ENCODE measurements around the gene RNF115.
"Not testable (repeated sequence)": the region's sequence is repeated elsewhere in the genome, so short reads cannot be mapped to it uniquely, and the experiment has no call there.

Gene RNF115

DNA sequence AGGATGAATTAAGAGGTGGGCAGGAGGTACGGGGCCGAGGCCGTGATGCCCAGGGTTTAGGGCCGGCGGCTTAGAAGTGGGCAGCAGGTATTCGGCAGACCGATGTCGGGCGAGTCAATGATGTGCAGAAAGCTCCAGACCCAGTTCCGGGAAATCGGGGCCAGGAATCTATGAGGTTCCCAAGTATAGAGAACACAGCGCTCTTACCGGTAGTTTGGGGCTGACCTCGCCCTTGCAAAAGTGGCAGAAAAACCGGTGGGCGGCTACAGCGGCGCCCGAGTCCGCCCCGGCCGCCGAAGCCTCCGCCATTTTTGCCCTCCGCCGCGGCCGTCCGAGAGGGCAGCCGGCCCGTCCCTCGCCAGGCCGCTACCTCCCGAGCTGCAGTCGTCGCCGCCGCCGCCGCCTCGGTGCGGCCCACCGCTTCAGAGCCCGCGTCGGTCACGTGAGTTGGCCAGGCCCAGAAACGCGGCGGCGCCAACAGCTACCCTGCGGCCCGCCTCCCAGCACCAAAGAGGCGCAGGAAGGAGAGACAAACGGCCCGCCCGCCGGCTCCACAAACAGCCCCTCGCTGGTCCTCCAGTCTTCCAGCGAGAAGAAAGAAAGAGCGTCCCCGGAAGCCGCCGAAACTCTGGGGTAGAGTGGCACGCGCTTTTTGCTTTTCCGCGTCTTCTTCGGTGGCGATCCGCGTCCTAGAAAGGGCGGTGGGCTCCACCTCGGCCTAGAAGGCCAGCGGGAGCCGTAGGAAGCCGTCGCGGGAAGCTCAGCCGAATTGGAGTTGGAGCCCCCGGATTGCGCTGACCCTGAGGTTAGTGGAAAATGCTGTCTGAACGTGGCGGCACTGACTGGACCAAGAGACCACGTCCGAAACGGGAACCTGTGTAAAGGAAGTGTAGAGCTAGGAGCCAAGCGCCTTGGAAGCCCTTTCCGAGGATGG is at the start of gene RNF115, which contains the start of gene POLR3C:
TSS of gene RNF115 (minus strand) at position 531 of the 934 bp plus-strand sequence. CDS start at position 309, 222 bp downstream.
TSS of gene POLR3C (plus strand) at position 636 of the 934 bp plus-strand sequence. CDS start 1,577 bp downstream, outside the sequence.
- peak; percentile 91 for DNase-seq

DNA sequence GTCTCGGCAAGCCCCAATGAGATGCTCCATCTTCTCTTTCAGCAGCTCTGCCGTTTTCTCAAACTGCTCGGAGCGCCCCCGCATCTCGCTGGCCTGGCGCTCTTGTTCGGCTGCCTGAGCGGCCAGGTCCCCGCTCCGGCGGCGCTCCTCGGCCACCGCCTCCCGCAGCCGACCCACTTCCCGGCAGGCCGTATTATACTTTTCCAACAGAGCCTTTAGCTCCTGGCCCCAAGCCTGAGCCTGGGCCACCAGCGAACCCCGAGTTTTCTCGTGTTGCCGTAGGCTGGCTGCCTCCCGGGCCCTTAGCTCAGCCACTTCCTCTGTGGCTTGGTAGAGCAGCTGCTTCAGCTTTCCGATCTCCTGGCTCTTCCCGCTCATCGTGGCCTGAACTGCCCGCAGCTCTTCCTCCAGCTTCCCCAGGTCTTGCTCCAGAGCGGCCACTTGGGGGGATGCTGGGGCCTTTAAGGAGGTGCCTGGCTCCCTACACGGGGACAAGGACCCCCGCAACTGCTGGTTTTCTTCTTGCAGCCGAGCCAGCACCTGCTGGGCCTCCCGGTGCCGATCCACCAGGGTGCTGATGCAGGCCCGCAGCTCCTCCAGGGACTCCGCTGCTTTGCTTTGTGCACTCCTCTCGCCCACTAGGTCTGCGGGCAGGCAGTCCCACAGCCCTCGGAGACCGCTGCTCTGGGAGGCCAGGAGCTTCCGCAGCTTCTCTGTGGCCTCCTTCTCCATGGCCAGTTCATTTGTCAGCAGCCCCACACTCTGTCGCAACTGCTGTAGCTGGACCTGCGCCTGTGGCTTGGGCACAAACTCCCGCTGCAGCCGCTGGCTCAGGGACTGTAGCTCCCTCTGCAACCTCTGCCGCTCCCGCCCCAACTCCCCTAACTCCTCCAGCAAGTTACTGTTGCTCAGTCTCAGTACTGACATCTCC is 48.4 kb upstream of the RNF115 start:
- DNase-seq = peak; percentile 28

DNA sequence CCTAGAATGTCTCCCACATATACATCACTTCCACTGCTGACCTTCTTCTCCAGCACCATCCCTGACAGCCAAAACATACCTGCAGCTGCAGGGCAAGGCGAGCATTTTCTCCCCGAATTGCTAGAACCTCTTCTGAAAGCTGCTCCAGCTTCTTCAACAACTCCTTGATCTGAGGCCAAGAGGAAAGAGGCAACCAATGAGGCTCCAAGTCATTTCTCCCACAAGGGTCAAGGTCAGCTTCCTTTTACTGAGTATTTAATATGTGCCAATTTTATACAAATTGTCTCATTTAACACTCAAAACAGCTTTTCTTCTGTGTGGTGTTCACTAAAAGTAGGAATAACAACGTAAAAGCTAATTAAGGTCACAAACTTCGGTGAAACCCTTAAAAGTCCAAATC is 44.3 kb upstream of the RNF115 start:
- DNase-seq = no peak

DNA sequence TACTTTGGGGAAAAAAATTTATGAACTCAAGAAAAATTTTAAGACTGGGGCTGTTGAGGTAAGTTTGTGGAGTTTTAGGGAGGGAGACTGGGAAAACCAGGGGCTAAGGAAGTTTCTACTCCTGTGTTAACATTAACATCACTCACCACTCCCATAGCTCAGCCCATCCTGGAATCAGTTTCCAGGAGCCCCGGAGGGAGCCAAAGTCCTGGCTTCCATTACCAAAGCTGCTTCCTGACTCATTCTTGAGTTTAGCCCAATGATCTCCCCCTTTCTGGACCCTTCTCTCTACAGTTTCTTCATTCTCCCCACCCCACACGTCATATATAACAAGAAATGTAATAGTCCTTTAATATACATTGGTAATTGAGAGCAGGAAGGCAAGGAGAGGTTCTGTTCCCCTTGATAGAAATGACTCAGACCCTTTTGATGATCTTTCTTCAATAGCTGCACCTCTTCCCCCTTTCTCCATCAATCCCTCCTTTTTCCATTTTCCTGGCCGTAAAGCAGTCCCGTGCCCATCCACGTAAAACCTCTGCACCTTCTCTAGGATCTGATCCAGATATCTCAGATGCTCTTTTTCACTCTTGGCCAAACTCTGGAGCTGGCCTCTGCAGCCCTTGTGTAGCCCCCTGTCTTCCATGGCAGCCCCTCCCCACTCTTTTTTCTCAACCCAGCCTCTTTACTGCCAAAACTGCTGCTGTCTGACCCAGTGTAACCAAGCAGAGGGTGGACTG is 39.6 kb upstream of the RNF115 start:
- DNase-seq = peak; percentile 23

DNA sequence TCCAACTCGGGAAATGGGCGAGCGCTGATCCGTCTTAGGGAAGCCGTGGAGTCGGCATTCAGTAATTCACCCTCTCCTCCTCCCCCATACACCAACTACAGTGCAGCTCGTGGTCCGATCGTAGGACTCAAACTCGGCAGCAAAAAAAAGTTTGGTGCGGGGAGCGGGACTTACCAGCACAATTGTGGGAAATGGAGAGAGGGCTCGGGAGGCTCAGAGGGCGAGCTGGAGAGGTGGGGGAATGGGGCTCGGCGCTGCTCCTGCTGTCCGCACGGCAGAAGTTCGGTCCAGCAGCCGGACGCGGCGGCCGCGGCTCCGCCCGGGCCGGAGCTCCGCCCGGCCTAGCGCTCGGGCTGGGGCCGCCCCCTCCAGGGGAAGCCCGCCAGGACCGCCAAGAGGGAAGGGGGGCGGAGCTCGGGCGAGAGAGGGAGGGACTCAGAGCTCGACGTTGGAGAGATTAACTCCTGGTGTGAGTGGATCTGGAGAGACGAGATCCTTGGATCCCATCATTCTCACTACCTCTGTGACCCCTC is 35.7 kb upstream of the RNF115 start:
- peak; percentile 88 for DNase-seq

DNA sequence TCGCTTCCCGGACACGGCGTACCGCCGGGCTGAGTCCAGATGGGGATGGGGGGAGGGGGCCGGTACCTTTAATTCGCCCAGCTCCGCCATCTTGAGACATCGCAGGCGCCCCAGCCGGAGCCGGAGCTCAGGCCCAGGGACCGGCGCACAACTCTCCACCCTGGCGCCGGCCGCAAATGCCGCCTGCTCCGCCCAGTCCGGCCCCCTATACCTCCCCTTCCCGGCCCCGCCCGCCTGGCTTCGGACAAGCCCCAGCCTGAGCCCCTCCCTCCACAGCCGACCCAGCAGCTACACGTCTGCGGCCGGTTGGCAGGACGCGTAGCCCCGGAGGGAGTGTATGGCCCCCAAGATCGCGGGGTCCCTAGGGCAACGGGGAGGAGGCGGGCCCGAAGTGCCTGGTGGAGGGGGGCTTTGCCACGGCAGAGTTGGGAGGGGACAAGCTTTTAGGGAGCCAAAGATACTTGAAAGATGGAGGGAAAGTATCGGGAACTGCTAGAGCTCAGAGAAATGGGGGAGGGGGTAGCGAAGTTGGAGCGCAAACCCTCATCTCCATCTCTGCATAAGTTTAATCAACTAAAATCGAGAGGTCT is 35.1 kb upstream of the RNF115 start, which contains the start of gene PIAS3:
TSS of gene PIAS3 (minus strand) at position 181 of the 590 bp plus-strand sequence. CDS start at position 90, 91 bp downstream.
- DNase-seq = peak; percentile 95

DNA sequence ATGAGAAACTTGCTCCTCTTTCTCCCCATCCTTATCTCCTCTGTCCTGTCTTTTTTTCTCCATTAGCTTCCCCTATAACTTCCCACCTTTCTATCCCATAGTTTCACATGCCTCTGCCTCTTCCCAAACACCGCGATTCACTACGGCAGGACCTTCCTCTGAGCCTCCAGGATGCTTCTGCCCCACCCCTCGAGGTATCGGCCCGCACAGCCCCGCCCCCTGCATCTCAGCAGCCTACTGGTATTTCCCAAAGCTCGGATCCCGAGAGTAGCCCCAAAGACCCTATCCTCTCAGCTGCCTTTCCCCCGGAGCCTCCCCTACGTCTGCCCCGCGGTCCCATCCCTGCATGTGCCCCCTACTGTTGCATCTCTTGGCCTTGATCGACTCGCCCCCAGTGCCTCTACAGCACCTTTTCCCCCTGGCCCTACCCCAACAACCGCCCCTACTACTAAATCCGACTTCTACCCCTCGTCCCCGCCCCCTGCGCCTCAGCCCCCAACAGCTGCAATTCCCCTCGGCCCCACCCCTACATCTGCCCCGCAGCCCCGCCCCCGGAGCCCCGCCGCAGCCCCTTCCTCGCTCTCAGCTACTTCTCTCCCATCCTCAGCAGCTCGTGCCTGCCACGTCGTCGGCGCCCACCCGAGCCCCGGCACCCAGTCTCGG is 34.5 kb upstream of the RNF115 start:
- DNase-seq = no peak

DNA sequence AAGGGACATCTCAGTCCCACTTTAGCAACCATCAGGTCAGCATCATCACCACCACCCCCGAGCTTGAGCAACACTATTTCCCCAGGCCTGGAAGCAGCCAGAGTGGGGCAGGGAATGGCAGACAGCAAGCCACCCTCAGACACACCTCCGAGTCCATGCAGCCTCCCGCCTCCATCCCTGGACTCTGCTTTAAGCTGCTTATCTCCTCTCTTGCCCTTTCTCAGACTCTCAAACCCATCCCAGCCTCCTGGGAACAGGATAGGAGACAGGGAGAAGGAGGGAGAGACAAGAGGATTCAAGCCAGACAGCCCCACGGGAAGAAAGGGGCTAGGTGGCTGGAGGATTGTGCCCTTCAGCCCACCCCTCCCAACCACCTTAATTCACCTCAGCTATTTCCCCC is 33.3 kb upstream of the RNF115 start:
- no peak for DNase-seq

DNA sequence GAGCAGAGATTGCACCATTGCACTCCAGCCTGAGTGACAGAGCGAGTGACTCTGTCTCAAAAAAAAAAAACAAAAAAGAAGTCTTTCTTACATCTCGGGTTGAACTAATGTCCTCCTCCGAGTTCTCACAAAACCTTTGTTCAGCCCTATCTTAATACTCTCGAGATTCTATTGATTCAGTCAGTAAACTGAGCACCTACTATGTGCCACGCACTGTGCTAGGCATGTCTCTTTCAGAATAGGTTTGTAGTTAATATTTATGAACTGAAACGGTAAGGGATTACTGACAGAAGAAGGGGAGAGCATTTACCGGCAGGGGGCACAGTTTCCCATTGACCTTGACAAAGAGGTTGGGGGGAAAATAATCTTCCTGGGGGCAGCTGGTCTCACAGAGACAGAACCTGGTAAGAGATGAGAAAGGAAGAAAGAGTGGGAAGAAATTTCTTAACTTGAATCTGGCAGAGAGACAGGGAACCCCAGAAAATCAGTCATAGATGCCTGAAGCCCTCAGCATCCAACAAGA is 31.6 kb upstream of the RNF115 start:
- DNase-seq = no peak

DNA sequence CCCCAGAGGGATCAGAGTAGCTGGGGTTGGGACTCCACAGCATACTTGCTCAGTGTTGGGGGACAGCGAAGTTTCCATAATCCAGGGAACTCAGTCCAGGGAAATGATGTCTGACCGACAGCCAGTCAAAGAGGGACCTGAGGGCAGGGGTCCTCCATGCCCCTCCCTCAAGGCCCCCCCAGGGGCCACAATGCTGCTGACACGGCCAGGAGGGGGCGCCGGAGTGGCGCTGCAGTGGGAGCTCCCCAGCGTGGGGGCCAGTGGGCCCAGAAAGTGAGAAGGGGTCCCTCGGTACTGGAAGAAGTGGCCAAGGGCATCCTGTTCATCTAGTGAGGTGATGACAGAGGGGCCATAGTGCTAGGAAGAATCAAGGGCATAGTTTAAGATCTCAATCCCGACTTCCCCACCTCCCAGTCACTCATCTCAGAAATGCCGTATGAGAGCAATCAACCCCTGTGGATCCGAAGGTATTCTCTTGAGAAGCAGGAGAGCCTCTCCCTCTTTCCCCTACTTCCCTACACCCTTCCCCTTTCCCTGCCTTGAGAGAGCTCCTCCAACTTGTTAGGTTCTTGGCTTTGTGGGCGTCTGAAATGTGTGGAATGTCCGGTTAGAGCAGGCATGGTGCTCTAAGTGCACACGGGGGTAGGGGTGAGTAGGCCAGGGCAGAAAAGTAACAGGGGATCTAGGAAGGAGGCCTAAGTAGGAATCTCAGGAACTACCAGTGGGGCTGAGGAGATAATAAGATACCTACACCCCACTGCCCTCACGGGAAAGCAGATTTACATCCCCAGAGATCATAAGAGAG is 25.7 kb upstream of the RNF115 start:
- peak; percentile 86 for DNase-seq

DNA sequence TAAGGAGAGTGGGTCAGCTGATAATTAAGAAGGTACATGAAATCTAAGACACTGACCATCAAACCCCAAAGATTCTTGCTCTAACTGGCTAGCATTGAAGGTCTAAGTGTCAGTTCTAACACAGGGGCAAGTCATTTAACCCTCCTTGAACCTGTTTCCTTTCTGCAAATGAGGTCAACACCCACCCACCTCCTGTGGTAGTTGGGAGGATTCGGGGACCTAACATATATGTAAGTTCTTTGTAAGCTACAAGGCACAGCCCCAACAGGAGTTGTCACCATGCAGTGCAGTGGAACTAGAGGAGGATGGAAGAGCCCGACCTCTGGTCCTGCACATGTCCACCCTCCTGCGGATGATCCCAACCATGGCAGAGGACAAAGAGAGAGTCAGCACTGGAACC is 23.9 kb upstream of the RNF115 start:
- no peak for DNase-seq

DNA sequence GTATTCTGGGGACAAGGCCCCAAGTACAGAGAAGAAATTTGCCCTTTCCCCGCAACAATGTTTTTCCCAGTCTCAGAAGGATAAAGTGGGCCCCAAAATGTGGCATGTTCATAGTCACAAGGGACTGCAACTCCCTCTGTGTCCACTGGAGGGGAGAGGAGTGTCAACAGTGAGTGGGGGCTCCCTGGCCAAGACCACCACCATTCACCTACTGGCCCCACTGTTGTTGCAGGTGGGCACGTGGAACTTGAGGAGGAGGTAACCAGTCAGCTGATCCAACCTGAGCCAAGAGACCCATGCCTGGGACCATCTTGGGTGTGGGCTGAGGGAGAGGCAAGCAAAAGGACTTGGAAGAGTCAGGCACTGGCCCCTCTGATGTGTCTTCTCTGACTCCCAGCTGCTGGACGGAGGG is 22.3 kb upstream of the RNF115 start:
- peak; percentile 24 for DNase-seq

DNA sequence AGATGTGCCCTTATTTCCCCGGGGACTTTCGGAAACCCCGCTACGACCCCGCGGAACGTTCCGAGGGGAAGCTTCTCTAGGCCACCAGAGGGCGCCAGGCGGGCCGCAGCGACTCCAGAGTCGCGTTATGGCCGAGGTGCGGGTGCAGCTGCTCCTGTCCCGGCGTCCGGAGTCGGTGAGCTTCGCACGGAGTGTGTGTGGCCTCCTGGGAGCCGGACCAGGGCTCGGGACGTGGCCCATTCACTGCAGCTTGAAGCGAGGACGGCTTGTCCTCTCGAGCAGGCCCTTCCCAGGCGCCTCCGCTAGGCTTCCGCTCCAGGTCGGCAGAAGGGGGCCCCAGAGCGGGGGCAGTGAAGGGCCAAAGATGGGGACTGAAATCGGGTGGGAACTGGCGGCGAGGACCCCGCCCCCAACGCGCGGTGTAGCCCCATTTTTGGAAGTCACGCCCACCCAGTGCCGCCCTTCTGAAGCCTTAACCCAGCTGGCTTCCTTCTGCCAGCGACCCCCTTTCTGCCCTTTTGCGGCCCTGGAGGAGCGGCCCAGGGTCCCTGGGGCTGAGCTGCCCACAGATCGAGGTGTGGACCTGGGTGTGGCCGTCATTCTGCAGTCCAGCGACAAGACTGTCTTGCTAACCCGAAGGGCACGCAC is 21.7 kb upstream of the RNF115 start, which contains the start of gene NUDT17:
TSS of gene NUDT17 (plus strand) at position 117 of the 648 bp plus-strand sequence. CDS start at position 128, 11 bp downstream.
- peak; percentile 72 for DNase-seq

DNA sequence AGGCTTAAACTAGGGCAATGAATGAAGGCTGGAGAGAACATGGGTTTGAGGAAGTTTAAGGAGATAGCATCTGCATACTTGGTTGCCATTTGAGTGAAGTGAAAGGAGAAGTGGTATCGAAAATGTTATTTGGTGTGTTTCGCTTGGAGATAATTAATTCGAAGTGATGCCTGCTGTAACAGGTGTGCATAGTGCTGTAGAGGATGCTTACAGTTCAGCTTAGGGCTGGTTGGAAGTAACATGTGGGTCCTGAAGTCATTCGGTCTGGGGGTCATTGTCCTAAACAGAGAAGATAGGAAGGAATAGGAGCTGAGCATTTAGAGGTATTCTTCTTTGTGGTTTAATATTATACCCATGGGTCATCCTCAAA is 21.2 kb upstream of the RNF115 start:
- DNase-seq = no peak

DNA sequence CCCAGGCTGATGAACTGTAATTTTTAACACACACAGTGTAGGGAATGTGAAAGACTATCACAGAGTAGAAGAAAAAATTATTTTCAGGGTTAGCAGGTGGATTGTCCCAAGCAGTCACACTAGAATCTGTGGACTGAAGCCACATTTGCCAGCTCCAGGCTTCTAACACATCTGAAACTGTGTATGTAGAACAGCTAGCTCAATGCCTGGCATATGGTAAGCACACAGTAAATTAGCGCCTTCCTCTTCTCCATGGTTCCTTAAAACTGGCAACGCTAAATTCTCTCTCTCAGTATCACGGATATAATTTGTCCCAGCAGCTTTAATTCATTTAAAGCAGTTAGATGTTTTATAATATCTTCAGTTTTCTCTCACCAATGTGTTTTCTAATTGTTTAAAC is 19.1 kb upstream of the RNF115 start:
- no peak for DNase-seq

DNA sequence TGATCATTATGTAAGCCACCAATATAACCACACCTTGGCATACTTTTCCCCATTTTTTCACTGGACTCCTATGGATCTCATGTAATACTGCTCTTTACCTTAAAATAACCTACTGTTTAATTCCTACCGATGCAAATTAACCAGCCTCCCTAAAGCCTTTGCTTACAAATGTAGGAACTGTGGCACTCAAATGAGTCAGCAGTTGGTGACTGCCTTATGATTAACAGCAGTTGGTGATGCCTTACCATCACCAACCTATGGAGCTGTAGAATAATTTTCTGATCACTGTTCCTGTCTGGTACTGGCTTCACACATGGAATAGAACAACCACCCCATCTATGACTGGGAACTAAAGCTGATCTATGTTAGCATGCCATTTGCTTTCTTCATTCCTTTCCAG is 13.8 kb upstream of the RNF115 start:
- no peak for DNase-seq

DNA sequence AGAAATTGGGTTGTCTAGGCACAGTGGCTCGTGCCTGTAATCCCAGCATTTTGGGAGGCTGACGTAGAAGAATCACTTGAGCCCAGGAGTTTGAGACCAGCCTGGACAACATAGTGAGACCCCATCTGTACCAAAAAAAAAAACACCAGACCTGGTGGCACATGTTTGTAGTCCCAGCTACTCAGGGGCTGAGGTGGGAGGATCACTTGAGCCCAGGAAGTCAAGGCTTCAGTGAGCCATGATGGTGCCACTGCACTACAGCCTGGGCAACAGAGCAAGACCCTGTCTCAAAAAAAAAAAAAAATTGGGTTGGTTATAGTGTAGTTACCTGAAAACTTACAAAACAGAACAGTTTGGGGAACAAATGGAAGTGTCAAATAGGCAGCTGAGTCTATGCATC is 6.9 kb upstream of the RNF115 start:
- not testable (repeated sequence) for DNase-seq

DNA sequence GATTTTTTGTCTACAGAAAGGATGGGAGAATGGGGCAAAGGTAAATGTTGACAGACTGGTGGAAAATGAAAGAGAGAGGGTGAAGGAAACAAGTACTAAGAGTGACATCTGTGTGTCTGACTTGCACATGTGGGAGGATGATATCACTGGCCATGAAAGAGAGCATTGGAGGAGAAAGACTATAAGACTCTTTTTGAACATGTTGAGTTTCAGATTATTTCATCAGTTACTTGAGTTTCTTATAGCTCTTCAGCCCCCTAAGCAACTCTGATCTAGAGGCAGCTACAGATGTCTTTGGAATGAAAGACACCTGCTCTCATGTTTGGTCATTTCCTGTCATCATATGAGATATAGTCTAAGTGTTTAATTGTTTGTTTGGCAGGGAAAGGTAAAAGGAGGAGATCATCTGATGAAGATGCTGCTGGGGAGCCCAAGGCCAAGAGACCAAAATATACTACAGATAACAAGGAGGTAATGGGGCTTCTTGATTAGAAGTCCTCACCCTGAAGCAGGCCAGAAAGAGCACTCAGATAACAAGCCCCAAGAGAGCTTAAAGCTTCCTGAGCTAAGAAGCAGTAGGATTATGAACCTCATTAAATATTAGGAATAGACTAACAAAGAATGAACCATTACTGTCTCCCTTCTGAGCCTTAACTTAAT is 4.6 kb upstream of the RNF115 start:
- peak; percentile 17 for DNase-seq

DNA sequence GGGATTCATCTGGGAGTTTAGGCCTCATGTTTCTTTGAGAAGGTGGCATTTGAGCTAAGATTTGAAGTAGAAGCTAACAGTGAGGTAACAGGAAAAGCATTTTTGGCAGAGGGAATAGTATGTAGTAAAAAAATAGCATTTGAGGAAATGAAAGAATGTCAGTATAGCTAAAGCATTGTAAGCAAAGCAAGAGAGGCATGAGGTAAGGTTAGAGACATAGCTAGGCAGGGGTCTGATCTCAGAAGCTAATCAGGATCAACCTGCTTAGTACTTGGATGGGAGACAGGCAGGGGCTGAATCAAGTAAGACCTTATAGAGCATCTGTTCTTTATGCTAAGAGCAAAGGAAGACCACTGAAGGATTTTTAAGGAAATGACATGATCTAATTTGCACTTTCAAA is 4.1 kb upstream of the RNF115 start:
- DNase-seq = no peak

Measured in fibroblast of upper back skin (primary cell).